Mononuclear cell (primary cell): ENCODE data around the gene VSIG1. TPM values are rescaled to one million over a fixed set of nuclear protein-coding genes. Genes with fewer than 3 reads are reported as not detected.
A peak's percentile ranks its signal among the peaks of the same experiment; 100 is the strongest.

Source experiments
- H3K27me3 ChIP-seq: 2 replicates; pipeline ENCODE4 v1.6.0; 2011; ENCODE audit warnings: low read length, control low read depth; ENCODE audit not compliant: insufficient read depth
- H3K4me1 ChIP-seq: 2 replicates; pipeline ENCODE4 v1.5.1; 2011; ENCODE audit warnings: mild to moderate bottlenecking, low read length, control low read depth; ENCODE audit not compliant: insufficient read depth
- H3K4me3 ChIP-seq: 2 replicates; pipeline ENCODE4 v1.5.1; 2011; ENCODE audit warnings: mild to moderate bottlenecking, low read length, moderate library complexity
- H3K9me3 ChIP-seq: 2 replicates; pipeline ENCODE4 v1.5.1; 2011; ENCODE audit warnings: low read depth, mild to moderate bottlenecking, control low read depth, low read length
- total RNA-seq: library from RNA; depleted of rRNA; stranded (reverse); fragments of >200 nt; gene quantifications from one replicate; pipeline ENCODE4 v1.2.3, GENCODE V29; 2012

The VSIG1 gene
- total RNA-seq, 1 donor, result 6.3 TPM

DNA sequence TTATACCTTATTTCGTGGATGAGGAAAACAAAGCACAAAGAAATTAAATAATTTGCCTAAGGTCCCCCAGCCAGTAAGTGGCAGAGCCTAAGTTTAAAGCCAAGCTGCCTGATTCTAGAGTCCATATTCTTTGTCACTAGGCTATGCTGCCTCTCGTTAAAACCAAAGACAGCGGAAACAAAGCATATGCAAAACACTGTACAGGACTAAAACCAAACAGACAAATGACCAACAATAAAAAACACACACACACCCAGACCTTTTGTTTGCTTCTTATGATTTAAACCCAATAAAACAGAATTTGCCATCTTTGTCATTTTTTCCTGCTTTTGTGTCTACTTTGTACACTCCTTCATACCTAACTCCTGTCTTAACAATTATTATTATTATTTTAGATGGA is 10.1 kb upstream of the VSIG1 start:
- no peaks in the 10 kb centered on the region for H3K4me1 ChIP-seq
- no peaks in the 10 kb centered on the region for H3K9me3 ChIP-seq
- H3K27me3 ChIP-seq, result no peaks in the 10 kb centered on the region
- H3K4me3 ChIP-seq, result no peak overlapping the region

DNA sequence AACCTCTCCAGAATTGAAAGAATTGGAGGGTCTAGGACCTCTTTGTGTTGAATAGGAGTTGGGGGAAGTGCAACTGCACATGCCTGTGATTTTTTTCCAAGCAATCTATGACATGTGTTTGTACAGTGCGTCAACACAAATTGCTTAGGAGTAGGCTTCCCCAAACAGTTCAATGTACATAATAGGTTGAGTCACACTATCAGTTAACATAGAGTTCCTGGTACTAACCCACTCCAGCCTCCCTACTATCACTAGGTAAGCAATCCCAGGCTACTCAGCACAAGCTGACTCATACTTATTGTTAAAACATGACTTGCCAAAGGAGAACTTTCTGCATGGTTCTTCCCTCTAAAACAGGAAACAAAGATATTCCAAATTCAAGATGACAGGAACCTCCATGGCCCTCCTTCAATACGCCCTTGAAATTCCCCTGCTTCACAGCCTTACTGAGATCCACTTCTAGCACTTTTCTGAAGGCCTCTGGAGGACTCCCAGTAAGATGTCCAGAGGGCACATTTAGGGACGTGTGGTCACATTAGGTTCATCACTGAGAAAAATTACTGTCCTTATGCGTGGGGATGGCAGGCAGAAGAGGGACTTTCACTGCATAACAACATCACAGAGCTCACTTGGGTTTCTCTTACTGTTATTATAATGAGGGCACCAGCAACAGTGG is 8.4 kb upstream of the VSIG1 start:
- H3K4me3 ChIP-seq, result no peak overlapping the region
- H3K4me1 ChIP-seq, result no peaks in the 10 kb centered on the region
- no peaks in the 10 kb centered on the region for H3K27me3 ChIP-seq
- no peaks in the 10 kb centered on the region for H3K9me3 ChIP-seq

DNA sequence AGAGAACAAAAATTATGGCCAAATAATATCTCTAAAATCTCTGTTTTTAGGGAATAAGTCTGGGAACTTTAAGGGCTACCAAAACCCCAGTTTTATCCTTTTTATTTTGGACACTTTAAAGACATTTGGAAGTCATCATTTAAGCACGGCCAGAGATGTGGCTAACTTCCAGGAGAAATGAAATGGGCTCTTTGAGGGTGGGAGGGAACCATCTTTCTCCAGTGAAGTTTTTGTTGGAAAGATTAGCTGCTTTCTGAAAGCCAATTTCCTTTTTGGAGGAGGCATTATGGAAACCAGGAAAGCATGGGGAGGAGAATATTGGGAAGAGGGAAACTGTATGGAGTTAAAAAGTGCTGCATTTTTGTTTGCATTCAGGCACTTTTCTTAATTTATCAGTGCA is 4.8 kb downstream of the VSIG1 start:
- H3K9me3 ChIP-seq, result no peaks in the 10 kb centered on the region
- no peaks in the 10 kb centered on the region for H3K4me1 ChIP-seq
- H3K4me3 ChIP-seq, result no peak overlapping the region
- no peaks in the 10 kb centered on the region for H3K27me3 ChIP-seq

DNA sequence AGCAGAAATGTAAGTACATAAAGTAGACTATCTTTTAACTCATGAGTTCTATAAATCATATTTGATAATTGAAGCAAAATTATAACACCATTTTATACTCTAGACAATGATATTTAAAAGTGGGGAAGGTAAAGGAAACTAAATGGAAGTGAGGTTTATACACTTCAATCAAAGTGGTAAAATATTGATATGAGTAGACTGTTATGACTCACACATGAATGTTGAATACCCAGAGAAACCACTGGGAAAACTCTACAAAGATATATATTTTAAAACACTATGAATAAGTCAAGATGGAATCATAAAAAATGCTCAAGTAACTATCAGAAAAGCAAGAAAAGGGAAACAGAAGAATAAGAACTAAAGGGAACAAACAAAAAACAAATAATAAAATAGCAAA is 8.4 kb downstream of the VSIG1 start:
- no peak overlapping the region for H3K4me3 ChIP-seq
- no peaks in the 10 kb centered on the region for H3K27me3 ChIP-seq
- no peaks in the 10 kb centered on the region for H3K4me1 ChIP-seq
- H3K9me3 ChIP-seq, result no peaks in the 10 kb centered on the region

DNA sequence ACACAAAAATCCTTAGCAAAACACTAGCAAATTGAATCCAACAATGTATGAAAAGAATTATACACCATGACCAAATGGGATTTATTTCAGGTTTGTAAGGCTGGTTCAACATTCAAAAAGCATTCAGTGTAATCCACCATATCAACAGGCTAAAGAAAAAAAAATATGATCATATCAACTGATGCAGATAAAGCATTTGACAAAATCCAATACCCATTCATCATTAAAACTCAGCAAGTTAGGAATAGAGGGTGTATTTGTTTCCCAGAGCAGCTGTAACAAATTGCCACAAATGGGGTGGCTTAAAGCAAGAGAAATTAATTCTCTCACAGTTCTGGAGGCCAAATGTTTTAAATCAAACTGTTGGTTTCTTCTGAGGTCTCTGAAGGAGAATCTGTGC is 10.7 kb downstream of the VSIG1 start:
- Histone ChIP-seq H3K4me1 (no peaks in the 10 kb centered on the region), H3K4me3 (no peak overlapping the region), H3K27me3 (no peaks in the 10 kb centered on the region), H3K9me3 (no peaks in the 10 kb centered on the region)

DNA sequence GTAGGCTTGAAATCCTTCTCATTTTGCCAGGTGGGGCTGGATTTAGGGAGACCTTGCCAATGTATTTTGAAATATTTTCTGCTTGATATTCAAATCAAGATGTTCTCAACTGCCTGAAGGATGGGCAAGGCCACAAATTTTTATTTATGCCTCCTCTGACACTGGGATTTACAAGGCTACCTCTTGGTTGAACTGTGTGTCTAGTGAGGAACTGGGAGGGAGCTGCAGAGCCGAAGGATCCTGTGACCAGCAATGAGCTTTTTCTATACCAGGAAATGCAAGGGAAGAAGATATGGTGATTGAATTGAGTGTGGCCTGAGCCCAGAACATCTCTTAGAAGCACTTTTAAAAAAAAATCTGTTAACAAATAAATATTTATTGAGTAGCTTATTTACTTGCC is 14.9 kb downstream of the VSIG1 start:
- H3K9me3 ChIP-seq, result no peaks in the 10 kb centered on the region
- no peaks in the 10 kb centered on the region for H3K4me1 ChIP-seq
- H3K27me3 ChIP-seq, result no peaks in the 10 kb centered on the region
- no peak overlapping the region for H3K4me3 ChIP-seq

DNA sequence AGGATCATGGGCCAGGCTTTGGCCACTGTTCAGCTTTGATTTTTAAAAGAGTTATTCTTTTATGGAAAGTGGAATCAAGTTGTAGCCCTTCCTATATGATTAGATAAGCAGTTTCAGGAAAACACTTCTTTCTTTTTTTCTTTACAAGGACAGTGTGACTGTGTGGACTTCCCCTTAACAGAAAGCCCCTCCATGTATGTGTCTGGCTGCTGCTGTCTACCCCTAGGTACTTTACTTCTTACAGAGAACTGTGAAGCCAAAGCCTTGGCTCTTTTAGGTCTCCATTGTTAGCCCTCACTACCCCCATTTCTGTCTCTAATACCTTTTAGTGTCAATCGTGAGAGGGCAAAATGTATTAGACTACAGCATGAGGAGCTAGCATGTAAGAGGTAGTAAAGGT is 19.1 kb downstream of the VSIG1 start:
- H3K4me3 ChIP-seq, result no peak overlapping the region
- no peaks in the 10 kb centered on the region for H3K9me3 ChIP-seq
- no peaks in the 10 kb centered on the region for H3K4me1 ChIP-seq
- H3K27me3 ChIP-seq, result no peaks in the 10 kb centered on the region

DNA sequence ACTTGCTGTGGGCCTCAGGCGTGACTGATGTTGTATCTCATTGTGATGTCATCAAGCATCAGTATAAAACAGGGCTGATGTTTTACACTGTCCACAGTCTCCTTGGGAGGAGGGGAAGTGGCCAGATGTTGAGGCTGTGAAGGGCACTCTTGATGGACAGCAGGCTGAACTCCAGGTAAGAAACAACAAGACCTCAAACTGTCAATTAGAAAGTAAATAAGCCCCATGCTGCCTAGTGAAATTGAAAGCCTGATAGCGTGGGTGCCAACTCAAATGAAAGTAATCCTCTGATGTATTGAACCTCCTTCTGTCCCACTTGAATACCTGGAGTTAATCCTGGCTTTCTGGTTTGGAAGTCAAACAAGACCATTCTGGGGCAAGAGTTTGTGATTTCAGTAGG is 19.7 kb downstream of the VSIG1 start:
- Histone ChIP-seq H3K9me3 (no peaks in the 10 kb centered on the region), H3K27me3 (no peaks in the 10 kb centered on the region), H3K4me3 (no peak overlapping the region), H3K4me1 (no peaks in the 10 kb centered on the region)

DNA sequence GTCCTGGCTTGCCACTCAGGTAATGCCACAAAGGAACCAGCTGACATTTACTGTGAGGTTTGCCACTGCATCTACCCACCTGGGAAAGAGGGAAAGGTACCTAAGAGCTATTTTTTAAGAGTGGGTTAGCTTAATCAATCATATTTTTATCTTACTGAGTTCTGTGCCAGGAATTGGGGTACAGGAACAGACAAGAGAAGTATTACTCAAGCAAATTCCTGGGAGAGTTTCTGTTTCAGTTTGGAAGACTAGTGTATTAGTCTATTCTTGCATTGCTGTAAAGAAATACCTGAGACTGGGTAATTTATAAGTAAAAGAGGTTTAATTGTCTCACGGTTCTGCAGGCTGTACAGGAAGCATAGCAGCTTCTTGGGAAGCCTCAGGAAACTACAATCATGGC is 23.3 kb downstream of the VSIG1 start:
- H3K4me1 ChIP-seq, result no peaks in the 10 kb centered on the region
- no peaks in the 10 kb centered on the region for H3K9me3 ChIP-seq
- H3K27me3 ChIP-seq, result no peaks in the 10 kb centered on the region
- no peak overlapping the region for H3K4me3 ChIP-seq

DNA sequence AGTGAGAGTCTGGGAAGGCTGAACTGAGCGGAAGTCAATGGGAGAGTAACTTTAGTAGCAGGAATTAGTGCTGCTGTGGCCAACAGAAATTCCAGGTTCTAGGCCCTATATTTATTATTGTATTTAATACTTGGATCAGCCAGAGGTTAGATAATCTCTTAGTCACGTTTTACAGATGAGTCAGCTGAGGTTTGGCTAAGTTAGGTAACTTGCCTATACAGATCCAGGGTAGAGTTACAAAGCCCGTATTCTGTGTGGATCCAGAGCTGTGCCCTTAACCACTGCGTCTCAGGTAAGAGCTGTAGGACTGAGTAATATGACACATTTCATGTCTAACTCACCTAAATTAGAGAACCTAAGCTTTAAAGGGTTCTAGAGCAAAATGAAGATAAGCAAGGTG is 26.0 kb downstream of the VSIG1 start:
- H3K9me3 ChIP-seq, result no peaks in the 10 kb centered on the region
- no peaks in the 10 kb centered on the region for H3K27me3 ChIP-seq
- no peak overlapping the region for H3K4me3 ChIP-seq
- H3K4me1 ChIP-seq, result no peaks in the 10 kb centered on the region

DNA sequence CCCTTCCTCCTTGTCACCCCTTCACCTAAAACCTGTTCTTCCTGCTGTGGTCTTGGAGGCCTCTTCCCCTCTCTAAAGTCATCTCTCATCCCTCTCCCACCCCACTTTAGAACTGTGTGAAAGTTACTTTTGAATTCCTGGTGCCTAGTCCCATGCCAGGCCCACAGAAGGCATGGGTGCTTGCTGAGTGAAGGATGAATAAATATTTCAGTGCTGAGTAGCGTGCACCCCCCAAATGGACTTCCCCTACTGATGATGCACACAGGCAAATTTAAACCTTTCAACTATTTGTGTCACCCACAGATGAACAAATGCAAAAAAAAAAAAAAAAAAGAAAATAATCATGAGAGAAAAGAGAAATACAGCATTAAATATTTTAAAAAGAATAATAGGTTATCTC is 26.7 kb downstream of the VSIG1 start:
- Histone ChIP-seq H3K4me3 (no peak overlapping the region), H3K4me1 (no peaks in the 10 kb centered on the region), H3K27me3 (no peaks in the 10 kb centered on the region), H3K9me3 (no peaks in the 10 kb centered on the region)

DNA sequence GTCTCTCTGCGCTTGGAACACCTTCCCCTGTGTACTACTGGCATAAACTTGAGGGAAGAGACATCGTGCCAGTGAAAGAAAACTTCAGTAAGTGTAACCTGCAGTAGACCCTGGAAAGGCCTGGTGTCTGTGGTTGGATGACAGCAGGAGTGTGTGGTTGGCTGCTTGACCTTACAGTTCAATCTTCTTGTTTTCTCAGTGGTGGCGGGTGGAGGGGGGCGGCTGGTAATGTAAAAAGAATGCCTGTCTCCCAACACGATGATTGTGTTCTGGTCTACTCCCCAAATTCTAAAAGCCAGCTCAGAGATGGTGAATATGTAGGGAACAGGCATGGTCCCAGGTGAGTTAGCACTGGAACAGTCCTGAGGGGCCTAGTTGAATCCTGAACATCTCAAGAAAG is 27.9 kb downstream of the VSIG1 start:
- Histone ChIP-seq H3K27me3 (no peaks in the 10 kb centered on the region), H3K9me3 (no peaks in the 10 kb centered on the region), H3K4me3 (no peak overlapping the region), H3K4me1 (no peaks in the 10 kb centered on the region)

DNA sequence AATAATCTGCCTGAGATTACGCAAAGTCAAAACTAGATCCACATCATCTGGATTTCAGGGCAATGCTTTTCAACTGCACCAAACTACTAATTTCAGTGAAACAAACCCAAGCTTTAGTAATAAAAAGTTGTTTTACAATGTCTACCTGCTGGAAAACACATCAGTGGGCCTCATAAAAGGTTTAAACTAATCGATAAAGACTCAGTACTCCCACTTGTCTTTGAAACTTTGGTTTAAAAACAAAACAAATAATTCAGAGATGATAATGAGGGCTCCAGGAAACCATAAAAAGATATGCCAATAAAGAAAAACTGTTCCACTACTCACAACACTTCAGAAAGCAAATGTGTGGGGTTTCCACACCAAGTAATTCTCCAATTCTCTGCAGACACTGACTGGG is 36.2 kb downstream of the VSIG1 start:
- H3K4me1 ChIP-seq, result no peaks in the 10 kb centered on the region
- H3K27me3 ChIP-seq, result no peaks in the 10 kb centered on the region
- no peaks in the 10 kb centered on the region for H3K9me3 ChIP-seq
- H3K4me3 ChIP-seq, result no peak overlapping the region

DNA sequence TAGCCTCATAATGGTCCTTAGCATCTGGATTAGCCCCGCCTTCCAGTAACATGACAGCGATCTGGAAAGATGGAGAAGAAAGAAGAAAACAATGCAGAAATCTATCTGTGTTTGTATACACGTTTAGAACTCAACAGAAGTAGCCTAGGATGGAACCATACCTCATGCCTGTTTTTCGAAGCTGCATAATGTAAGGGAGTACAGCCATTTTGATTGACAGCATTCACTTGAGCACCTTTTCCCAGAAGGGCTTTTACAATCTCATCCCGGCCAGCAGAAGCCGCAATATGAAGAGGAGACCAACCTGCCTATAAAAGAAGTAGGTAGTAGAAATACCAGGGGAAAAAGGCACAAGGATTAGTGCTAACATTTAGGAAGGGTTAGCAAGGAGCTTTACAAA is 42.9 kb downstream of the VSIG1 start:
- H3K9me3 ChIP-seq, result no peaks in the 10 kb centered on the region
- no peak overlapping the region for H3K4me3 ChIP-seq
- no peaks in the 10 kb centered on the region for H3K27me3 ChIP-seq
- peaks cover 9% of the 10 kb centered on the region for H3K4me1 ChIP-seq

DNA sequence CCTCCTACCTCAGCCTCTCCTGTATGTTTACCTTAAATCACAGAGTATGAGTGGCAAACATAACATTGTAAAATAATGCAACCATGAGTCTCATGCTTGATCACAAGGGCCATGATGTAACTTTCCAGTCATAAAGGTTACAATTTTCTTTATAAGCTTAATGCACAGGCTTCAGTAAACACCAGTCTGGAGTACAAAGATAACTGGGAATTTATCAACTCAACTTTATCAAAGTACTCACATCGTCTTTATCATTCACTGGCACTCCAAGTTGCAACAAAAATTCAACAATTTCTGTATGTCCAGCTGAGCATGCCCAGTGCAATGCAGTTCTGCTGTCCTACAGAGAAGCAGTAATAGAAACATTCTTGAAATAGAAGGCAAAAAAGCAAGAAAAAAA is 43.6 kb downstream of the VSIG1 start:
- Histone ChIP-seq H3K4me1 (peaks cover 9% of the 10 kb centered on the region), H3K9me3 (no peaks in the 10 kb centered on the region), H3K4me3 (no peak overlapping the region), H3K27me3 (no peaks in the 10 kb centered on the region)

DNA sequence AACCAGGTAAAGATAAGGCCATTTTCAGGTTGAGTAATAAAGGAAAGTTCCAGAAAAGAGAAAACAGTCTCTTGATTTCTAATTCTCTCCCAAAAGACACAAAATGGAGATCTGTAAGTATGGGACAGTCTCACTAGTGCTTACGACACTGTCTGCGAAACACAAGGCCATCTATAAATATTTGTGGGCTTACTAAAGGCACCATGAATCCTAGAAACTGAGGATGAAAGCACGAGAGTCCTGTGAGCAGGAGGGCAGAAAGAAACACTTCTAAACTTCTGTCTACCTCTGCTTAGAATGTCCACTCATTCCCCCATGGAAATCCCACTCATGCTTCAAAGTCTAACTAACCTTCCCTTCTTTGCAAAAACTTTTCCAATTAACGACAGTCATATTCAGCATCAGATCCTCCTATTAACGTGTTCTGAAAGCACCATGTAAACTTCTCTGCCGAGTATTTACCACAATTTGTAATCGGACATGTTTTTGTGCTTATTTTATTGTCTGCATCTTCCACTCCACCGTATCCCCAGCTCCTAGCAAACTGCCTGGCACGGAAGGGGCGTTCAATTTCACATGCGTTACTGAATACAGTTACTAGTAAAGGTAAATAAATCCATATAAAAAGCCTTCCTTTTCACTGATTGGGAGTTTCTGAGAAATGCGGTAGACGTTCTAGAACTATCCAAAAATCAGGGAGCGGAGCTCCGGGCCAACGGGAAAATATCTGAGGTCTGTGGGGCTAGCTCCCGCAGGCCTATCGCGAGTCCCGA is 45.8 kb downstream of the VSIG1 start:
- Histone ChIP-seq H3K4me3 (peak overlapping the region; percentile 66), H3K27me3 (no peaks in the 10 kb centered on the region), H3K4me1 (peaks cover 9% of the 10 kb centered on the region), H3K9me3 (no peaks in the 10 kb centered on the region)
